ENCODE results near the gene AKR7A2. TPM values are rescaled to one million over a fixed set of nuclear protein-coding genes. Genes with fewer than 3 reads are reported as not detected.

The AKR7A2 gene
- total and polyA plus RNA-seq, 9 of the 15 experiments (the other 6 are each of a cell fraction or from before 2014, with no cell fraction given) = 2.0 to 78.4 (median 49.4) TPM

GRCh38 chr1:19312782-19313635 lies 1.1 kb upstream of the AKR7A2 start (continued):
- TF ChIP-seq SREBF1 (IDR thresholded peaks at IDR 0.05; ENCODE audit: borderline replicate concordance, low read depth, low read length) (no peak), FUS (optimal IDR thresholded peaks at IDR 0.05; ENCODE audit: low read depth, low read length) (no peak), BRD4 (IDR thresholded peaks at IDR 0.05) (no peak), ATF2 (CRISPR knock-in tag; IDR thresholded peaks at IDR 0.05) (no peak), ESRRA (IDR thresholded peaks at IDR 0.05; ENCODE audit: borderline replicate concordance, low read depth) (no peak), SRSF3 (IDR thresholded peaks at IDR 0.05; ENCODE audit: insufficient read depth, low read length) (no peak), CBFA2T2 (conservative IDR thresholded peaks at IDR 0.05) (no peak), BRD9 (IDR thresholded peaks at IDR 0.05; ENCODE audit: low read depth, partially characterized antibody) (no peak), GTF2A2 (tag; IDR thresholded peaks at IDR 0.05) (no peak), CBFB (CRISPR knock-in tag; IDR thresholded peaks at IDR 0.05) (no peak), KLF6 (CRISPR knock-in tag; IDR thresholded peaks at IDR 0.05; ENCODE audit: borderline replicate concordance) (no peak), CXXC5 (CRISPR knock-in tag; IDR thresholded peaks at IDR 0.05) (no peak), CBX1 (IDR thresholded peaks at IDR 0.05; ENCODE audit: low read depth) (no peak), KDM2B (CRISPR knock-in tag; IDR thresholded peaks at IDR 0.05) (no peak)
- TF ChIP-seq, protein P1, sequence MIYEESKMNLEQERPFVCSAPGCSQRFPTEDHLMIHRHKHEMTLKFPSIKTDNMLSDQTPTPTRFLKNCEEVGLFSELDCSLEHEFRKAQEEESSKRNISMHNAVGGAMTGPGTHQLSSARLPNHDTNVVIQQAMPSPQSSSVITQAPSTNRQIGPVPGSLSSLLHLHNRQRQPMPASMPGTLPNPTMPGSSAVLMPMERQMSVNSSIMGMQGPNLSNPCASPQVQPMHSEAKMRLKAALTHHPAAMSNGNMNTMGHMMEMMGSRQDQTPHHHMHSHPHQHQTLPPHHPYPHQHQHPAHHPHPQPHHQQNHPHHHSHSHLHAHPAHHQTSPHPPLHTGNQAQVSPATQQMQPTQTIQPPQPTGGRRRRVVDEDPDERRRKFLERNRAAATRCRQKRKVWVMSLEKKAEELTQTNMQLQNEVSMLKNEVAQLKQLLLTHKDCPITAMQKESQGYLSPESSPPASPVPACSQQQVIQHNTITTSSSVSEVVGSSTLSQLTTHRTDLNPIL (CRISPR knock-in tag; IDR thresholded peaks at IDR 0.05) = no peak
- TF ChIP-seq, protein P2, sequence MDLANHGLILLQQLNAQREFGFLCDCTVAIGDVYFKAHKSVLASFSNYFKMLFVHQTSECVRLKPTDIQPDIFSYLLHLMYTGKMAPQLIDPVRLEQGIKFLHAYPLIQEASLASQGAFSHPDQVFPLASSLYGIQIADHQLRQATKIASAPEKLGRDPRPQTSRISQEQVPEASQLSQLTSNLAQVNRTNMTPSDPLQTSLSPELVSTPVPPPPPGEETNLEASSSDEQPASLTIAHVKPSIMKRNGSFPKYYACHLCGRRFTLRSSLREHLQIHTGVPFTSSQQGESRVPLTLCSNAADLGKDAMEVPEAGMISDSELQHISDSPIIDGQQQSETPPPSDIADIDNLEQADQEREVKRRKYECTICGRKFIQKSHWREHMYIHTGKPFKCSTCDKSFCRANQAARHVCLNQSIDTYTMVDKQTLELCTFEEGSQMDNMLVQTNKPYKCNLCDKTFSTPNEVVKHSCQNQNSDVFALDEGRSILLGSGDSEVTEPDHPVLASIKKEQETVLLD (IDR thresholded peaks at IDR 0.05) = 0 out of 2 replicates have a peak, but pooled peaks have one; percentile 1
- TF ChIP-seq, protein P3, sequence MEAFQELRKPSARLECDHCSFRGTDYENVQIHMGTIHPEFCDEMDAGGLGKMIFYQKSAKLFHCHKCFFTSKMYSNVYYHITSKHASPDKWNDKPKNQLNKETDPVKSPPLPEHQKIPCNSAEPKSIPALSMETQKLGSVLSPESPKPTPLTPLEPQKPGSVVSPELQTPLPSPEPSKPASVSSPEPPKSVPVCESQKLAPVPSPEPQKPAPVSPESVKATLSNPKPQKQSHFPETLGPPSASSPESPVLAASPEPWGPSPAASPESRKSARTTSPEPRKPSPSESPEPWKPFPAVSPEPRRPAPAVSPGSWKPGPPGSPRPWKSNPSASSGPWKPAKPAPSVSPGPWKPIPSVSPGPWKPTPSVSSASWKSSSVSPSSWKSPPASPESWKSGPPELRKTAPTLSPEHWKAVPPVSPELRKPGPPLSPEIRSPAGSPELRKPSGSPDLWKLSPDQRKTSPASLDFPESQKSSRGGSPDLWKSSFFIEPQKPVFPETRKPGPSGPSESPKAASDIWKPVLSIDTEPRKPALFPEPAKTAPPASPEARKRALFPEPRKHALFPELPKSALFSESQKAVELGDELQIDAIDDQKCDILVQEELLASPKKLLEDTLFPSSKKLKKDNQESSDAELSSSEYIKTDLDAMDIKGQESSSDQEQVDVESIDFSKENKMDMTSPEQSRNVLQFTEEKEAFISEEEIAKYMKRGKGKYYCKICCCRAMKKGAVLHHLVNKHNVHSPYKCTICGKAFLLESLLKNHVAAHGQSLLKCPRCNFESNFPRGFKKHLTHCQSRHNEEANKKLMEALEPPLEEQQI (IDR thresholded peaks at IDR 0.05) = no peak
- TF ChIP-seq, protein P4, sequence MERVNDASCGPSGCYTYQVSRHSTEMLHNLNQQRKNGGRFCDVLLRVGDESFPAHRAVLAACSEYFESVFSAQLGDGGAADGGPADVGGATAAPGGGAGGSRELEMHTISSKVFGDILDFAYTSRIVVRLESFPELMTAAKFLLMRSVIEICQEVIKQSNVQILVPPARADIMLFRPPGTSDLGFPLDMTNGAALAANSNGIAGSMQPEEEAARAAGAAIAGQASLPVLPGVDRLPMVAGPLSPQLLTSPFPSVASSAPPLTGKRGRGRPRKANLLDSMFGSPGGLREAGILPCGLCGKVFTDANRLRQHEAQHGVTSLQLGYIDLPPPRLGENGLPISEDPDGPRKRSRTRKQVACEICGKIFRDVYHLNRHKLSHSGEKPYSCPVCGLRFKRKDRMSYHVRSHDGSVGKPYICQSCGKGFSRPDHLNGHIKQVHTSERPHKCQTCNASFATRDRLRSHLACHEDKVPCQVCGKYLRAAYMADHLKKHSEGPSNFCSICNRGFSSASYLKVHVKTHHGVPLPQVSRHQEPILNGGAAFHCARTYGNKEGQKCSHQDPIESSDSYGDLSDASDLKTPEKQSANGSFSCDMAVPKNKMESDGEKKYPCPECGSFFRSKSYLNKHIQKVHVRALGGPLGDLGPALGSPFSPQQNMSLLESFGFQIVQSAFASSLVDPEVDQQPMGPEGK (CRISPR knock-in tag; IDR thresholded peaks at IDR 0.05; ENCODE audit: borderline replicate concordance) = no peak

Measured in K562 (cell line).